Measurements from ENCODE around the gene DIP2C. TPM values are rescaled to one million over a fixed set of nuclear protein-coding genes. Genes with fewer than 3 reads are reported as not detected.

Gene DIP2C
- total RNA-seq, 1 donor, result 19.9 TPM

- H3K4me3 ChIP-seq (ENCODE audit: low read depth, low read length), result no peak overlapping the region
- no peak for TF ChIP-seq CTCF (IDR thresholded peaks at IDR 0.05; ENCODE audit: insufficient read depth, low read depth, low read length)
- no peak for DNase-seq (ENCODE audit: low read depth)
These were observed 442.0 kb downstream of the DIP2C start for GRCh38 chr10:247480-247879.

GRCh38 chr10:246431-246830 is 443.0 kb downstream of the DIP2C start:
- DNase-seq (ENCODE audit: low read depth), result no peak
- no peak overlapping the region for H3K4me3 ChIP-seq (ENCODE audit: low read depth, low read length)
- TF ChIP-seq CTCF (IDR thresholded peaks at IDR 0.05; ENCODE audit: insufficient read depth, low read depth, low read length), result no peak

- H3K4me3 ChIP-seq (ENCODE audit: low read depth, low read length), result no peak overlapping the region
- no peak for DNase-seq (ENCODE audit: low read depth)
- no peak for TF ChIP-seq CTCF (IDR thresholded peaks at IDR 0.05; ENCODE audit: insufficient read depth, low read depth, low read length)
These were observed 445.2 kb downstream of the DIP2C start for GRCh38 chr10:244227-244626.

GRCh38 chr10:241966-242643 is 447.4 kb downstream of the DIP2C start:
- DNase-seq (ENCODE audit: low read depth), result no peak
- TF ChIP-seq CTCF (IDR thresholded peaks at IDR 0.05; ENCODE audit: insufficient read depth, low read depth, low read length), result no peak
- no peak overlapping the region for H3K4me3 ChIP-seq (ENCODE audit: low read depth, low read length)

GRCh38 chr10:241451-241850 is 448.0 kb downstream of the DIP2C start:
- DNase-seq (ENCODE audit: low read depth), result no peak
- H3K4me3 ChIP-seq (ENCODE audit: low read depth, low read length), result no peak overlapping the region
- no peak for TF ChIP-seq CTCF (IDR thresholded peaks at IDR 0.05; ENCODE audit: insufficient read depth, low read depth, low read length)

- no peak for DNase-seq (ENCODE audit: low read depth)
- TF ChIP-seq CTCF (IDR thresholded peaks at IDR 0.05; ENCODE audit: insufficient read depth, low read depth, low read length), result no peak
- H3K4me3 ChIP-seq (ENCODE audit: low read depth, low read length), result no peak overlapping the region
These were observed 450.4 kb downstream of the DIP2C start for GRCh38 chr10:239109-239508.

- DNase-seq (ENCODE audit: low read depth), result peak; percentile 11
- no peak overlapping the region for H3K4me3 ChIP-seq (ENCODE audit: low read depth, low read length)
- TF ChIP-seq CTCF (IDR thresholded peaks at IDR 0.05; ENCODE audit: insufficient read depth, low read depth, low read length), result no peak
These were observed 453.6 kb downstream of the DIP2C start for GRCh38 chr10:235915-236314.
